ENCODE measurements around the gene SLC22A5. TPM values are rescaled to one million over a fixed set of nuclear protein-coding genes. Genes with fewer than 3 reads are reported as not detected.

The SLC22A5 gene
- total and polyA plus RNA-seq, 10 of the 15 experiments (the other 5 are each of a cell fraction or from before 2014, with no cell fraction given): 1.1 to 4.4 (median 2.3) TPM

DNA sequence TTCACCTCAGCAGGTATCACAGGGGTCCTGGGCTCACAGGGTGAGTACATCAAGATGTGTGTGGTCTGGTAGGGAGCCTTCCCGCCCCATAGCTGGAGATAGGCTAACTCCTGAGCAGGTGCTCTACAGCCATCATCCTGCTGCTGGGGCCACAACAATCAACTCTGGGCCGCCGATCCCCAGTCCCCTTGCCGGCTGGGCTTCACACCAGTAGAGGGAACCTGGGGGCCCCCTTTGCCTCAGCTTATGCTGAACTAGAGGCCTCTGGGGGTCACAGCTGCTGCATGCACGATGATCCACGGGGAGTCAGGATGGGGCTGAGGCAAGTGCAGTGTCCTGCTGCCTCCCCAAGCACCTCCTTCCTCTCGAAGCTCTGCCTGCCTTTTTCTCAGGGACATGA is 74.6 kb downstream of the SLC22A5 start:
- CTCF ChIA-PET: interaction anchor here (1.1 kb wide), 1 partner anchor 11 kb away, joined by 6 read pairs; no protein-coding TSS in a partner anchor
- H4K20me1 ChIP-seq (ENCODE audit: control insufficient read depth, insufficient read depth): peaks cover 2% of the 10 kb centered on the region; the same call in 1 of the 2 replicates
- TF ChIP-seq PAX8 (IDR thresholded peaks at IDR 0.05) (no peak), TAF1 (IDR thresholded peaks at IDR 0.05; ENCODE audit: borderline replicate concordance, low read depth, low read length) (no peak), POU2F2 (IDR thresholded peaks at IDR 0.05; ENCODE audit: borderline replicate concordance, low read depth, low read length) (no peak), RUNX3 (IDR thresholded peaks at IDR 0.05; ENCODE audit: low read length) (no peak), CREB1 (IDR thresholded peaks at IDR 0.05; ENCODE audit: low read depth) (no peak), SKIL (IDR thresholded peaks at IDR 0.05; ENCODE audit: low read depth, poor library complexity, severe bottlenecking) (no peak), ASH2L (IDR thresholded peaks at IDR 0.05; ENCODE audit: borderline replicate concordance, low read depth) (no peak), NR2C1 (IDR thresholded peaks at IDR 0.05) (no peak), E2F8 (IDR thresholded peaks at IDR 0.05; ENCODE audit: low read depth, partially characterized antibody) (no peak), SRF (IDR thresholded peaks at IDR 0.05; ENCODE audit: low read depth in 2 of 2, low read length in 2 of 2) (no peak), STAT3 (IDR thresholded peaks at IDR 0.05; ENCODE audit: low read depth, low read length) (no peak), YBX1 (IDR thresholded peaks at IDR 0.05) (no peak), HDAC6 (IDR thresholded peaks at IDR 0.05; ENCODE audit: unreplicated experiment) (no peak)
- TF ChIP-seq, protein P1, sequence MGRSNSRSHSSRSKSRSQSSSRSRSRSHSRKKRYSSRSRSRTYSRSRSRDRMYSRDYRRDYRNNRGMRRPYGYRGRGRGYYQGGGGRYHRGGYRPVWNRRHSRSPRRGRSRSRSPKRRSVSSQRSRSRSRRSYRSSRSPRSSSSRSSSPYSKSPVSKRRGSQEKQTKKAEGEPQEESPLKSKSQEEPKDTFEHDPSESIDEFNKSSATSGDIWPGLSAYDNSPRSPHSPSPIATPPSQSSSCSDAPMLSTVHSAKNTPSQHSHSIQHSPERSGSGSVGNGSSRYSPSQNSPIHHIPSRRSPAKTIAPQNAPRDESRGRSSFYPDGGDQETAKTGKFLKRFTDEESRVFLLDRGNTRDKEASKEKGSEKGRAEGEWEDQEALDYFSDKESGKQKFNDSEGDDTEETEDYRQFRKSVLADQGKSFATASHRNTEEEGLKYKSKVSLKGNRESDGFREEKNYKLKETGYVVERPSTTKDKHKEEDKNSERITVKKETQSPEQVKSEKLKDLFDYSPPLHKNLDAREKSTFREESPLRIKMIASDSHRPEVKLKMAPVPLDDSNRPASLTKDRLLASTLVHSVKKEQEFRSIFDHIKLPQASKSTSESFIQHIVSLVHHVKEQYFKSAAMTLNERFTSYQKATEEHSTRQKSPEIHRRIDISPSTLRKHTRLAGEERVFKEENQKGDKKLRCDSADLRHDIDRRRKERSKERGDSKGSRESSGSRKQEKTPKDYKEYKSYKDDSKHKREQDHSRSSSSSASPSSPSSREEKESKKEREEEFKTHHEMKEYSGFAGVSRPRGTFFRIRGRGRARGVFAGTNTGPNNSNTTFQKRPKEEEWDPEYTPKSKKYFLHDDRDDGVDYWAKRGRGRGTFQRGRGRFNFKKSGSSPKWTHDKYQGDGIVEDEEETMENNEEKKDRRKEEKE (IDR thresholded peaks at IDR 0.05): no peak
- TF ChIP-seq, protein P2, sequence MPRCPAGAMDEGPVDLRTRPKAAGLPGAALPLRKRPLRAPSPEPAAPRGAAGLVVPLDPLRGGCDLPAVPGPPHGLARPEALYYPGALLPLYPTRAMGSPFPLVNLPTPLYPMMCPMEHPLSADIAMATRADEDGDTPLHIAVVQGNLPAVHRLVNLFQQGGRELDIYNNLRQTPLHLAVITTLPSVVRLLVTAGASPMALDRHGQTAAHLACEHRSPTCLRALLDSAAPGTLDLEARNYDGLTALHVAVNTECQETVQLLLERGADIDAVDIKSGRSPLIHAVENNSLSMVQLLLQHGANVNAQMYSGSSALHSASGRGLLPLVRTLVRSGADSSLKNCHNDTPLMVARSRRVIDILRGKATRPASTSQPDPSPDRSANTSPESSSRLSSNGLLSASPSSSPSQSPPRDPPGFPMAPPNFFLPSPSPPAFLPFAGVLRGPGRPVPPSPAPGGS (IDR thresholded peaks at IDR 0.05; ENCODE audit: borderline replicate concordance, insufficient read depth, low read depth, low read length, poor library complexity, severe bottlenecking): no peak
- no TSS peak for BruUV-seq (replicated peaks)
- no peak overlapping the region for H3K4me3 ChIP-seq
- no peak overlapping the region for H3K27ac ChIP-seq (ENCODE audit: control insufficient read depth, insufficient read depth)
- intact Hi-C loops (cut with micrococcal nuclease; ENCODE audit: unreplicated experiment) (no loop called here), in situ Hi-C loops (cut with MboI) (no loop called here)
- no peak for FAIRE-seq
- no peak overlapping the region for H2AFZ ChIP-seq (ENCODE audit: control insufficient read depth, low read depth, low read length)
- no peak overlapping the region for H3K4me2 ChIP-seq (ENCODE audit: control insufficient read depth, insufficient read depth)
- SMC1A ChIA-PET (ENCODE audit: uncharacterized antibody, unreplicated experiment): interaction anchor here (0.8 kb wide), 1 partner anchor 19 kb away, joined by 3 read pairs; no protein-coding TSS in a partner anchor
- no peak overlapping the region for H3K9ac ChIP-seq (ENCODE audit: control insufficient read depth, insufficient read depth, low read length)
- no peak for DNase-seq (ENCODE audit: low read depth, low spot score)
- no peak for ATAC-seq
- H3K79me2 ChIP-seq (ENCODE audit: control insufficient read depth, insufficient read depth, low read length): peaks cover 23% of the 10 kb centered on the region
- RAD21 ChIA-PET (ENCODE audit: unreplicated experiment): interaction anchor here (0.7 to 1.4 kb wide), 2 partner anchors 13 to 52 kb away, joined by 3 read pairs; no protein-coding TSS in a partner anchor
- H3K9me3 ChIP-seq (replicated peaks; ENCODE audit: control insufficient read depth, insufficient read depth, low read length): no peaks in the 10 kb centered on the region
- H3K4me1 ChIP-seq (ENCODE audit: control insufficient read depth, insufficient read depth, low read length): peaks cover 17% of the 10 kb centered on the region
- H3K27me3 ChIP-seq (replicated peaks in 1 of 2; ENCODE audit: control insufficient read depth in 2 of 2, insufficient read depth in 2 of 2, low read length in 1 of 2): no peaks in the 10 kb centered on the region
- H3K36me3 ChIP-seq (ENCODE audit: control insufficient read depth in 2 of 2, insufficient read depth in 2 of 2, low read length in 1 of 2): peaks cover 16 to 17% of the 10 kb centered on the region in 2 experiments
- 94% methylated on average over 7 of the region's 7 CpGs for WGBS (ENCODE audit: insufficient coverage, insufficient replicate concordance, low lambda C conversion rate, missing lambda C conversion rate)
- POLR2A ChIA-PET: interaction anchor here (0.5 to 1.5 kb wide), 4 partner anchors 8 to 34 kb away, joined by 3 to 4 read pairs (median 4); no protein-coding TSS in a partner anchor

Data from GM12878 (cell line).